Loucy (cell line): ENCODE data around the gene MYH10.

Source experiments
- CTCF ChIP-seq: fragments of 200-600 bp; sonication (generic); conservative IDR thresholded peaks from 2 replicates; pipeline ENCODE4 v1.5.1; 2014; ENCODE audit warnings: mild to moderate bottlenecking, antibody characterized with exemption, low read length
- EZH2phosphoT487 ChIP-seq: fragments of 200-600 bp; IDR thresholded peaks from 2 replicates; pipeline ENCODE4 v1.6.1; 2018; ENCODE audit warnings: antibody characterized with exemption, mild to moderate bottlenecking, moderate library complexity, borderline replicate concordance

GRCh38 chr17:8514801-8515200 lies 115.7 kb downstream of the MYH10 start:
- TF ChIP-seq CTCF (no peak), EZH2phosphoT487 (no peak)
